ENCODE measurements around the gene SIRPA.

DNA sequence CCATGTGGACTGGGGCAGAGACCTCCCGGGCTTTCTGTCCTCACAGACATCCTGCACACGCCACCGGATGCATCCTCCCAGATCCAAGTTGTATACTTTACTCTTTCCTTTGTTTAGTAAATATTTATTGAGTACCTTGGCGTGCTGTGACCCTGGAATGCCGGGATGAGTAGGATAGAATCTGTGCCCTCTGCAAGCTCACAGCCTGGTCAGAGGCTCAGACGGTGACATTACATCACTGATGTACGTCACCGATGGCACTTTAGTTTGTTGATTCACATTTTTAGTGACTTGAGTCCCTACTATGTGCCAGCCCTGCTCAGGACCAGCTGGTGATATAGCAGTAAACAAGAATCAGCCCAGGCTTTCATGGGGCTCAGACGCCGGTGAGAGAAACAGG lies 32.9 kb downstream of the SIRPA start:
- TF ChIP-seq, protein P1, sequence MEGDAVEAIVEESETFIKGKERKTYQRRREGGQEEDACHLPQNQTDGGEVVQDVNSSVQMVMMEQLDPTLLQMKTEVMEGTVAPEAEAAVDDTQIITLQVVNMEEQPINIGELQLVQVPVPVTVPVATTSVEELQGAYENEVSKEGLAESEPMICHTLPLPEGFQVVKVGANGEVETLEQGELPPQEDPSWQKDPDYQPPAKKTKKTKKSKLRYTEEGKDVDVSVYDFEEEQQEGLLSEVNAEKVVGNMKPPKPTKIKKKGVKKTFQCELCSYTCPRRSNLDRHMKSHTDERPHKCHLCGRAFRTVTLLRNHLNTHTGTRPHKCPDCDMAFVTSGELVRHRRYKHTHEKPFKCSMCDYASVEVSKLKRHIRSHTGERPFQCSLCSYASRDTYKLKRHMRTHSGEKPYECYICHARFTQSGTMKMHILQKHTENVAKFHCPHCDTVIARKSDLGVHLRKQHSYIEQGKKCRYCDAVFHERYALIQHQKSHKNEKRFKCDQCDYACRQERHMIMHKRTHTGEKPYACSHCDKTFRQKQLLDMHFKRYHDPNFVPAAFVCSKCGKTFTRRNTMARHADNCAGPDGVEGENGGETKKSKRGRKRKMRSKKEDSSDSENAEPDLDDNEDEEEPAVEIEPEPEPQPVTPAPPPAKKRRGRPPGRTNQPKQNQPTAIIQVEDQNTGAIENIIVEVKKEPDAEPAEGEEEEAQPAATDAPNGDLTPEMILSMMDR (IDR thresholded peaks at IDR 0.05; ENCODE audit: insufficient read depth, low read depth, low read length) = no peak
- TF ChIP-seq EZH2 (IDR thresholded peaks at IDR 0.05; ENCODE audit: insufficient read depth, low read length) = no peak
